Liver (tissue), 9 donors: ENCODE results near the gene ERN1. TPM values are rescaled to one million over a fixed set of nuclear protein-coding genes. Genes with fewer than 3 reads are reported as not detected.

Experiments
- DNase-seq: peaks from one replicate; pipeline ENCODE4 v3.0.0-alpha.2; 2017; ENCODE audit warnings: low spot score
- H3K27ac ChIP-seq, 2 donors: one replicate each; pipeline ENCODE4 v1.7.0; 2013; ENCODE audit warnings: inconsistent platforms in 2 of 2, low read length in 2 of 2, control low read depth in 1 of 2, low read depth in 1 of 2, mild to moderate bottlenecking in 1 of 2
- H3K27me3 ChIP-seq, 4 donors: one replicate each; pipeline versions ENCODE4 v1.6.1 to v1.7.0; 2013; ENCODE audit warnings: low read length in 3 of 4, inconsistent platforms in 1 of 4, mild to moderate bottlenecking in 1 of 4, moderate library complexity in 1 of 4; ENCODE audit not compliant: control insufficient read depth in 4 of 4, insufficient read depth in 4 of 4
- H3K36me3 ChIP-seq, 4 donors: one replicate each; pipeline versions ENCODE4 v1.6.1 to v1.7.0; 2013; ENCODE audit warnings: low read length in 3 of 4, mild to moderate bottlenecking in 3 of 4, low read depth in 1 of 4, moderate library complexity in 1 of 4; ENCODE audit not compliant: control insufficient read depth in 4 of 4, insufficient read depth in 3 of 4
- H3K4me1 ChIP-seq, 4 donors: one replicate each; pipeline versions ENCODE4 v1.6.1 to v1.7.0; 2013; ENCODE audit warnings: low read length in 3 of 4, mild to moderate bottlenecking in 3 of 4, moderate library complexity in 1 of 4; ENCODE audit not compliant: control insufficient read depth in 4 of 4, insufficient read depth in 4 of 4
- H3K4me3 ChIP-seq, 3 donors: one replicate each; pipeline versions ENCODE4 v1.6.1 to v1.7.0; 2013; ENCODE audit warnings: low read length in 3 of 3, control low read depth in 1 of 3, low read depth in 1 of 3, mild to moderate bottlenecking in 1 of 3
- H3K9ac ChIP-seq, 2 donors: one replicate each; pipeline ENCODE4 v1.7.0; 2013; ENCODE audit warnings: low read length in 2 of 2, mild to moderate bottlenecking in 2 of 2, moderate library complexity in 2 of 2, control low read depth in 1 of 2, low read depth in 1 of 2
- H3K9me3 ChIP-seq, 4 donors: one replicate each; pipeline versions ENCODE4 v1.6.1 to v1.7.0; 2013; ENCODE audit warnings: low read length in 3 of 4; ENCODE audit not compliant: control insufficient read depth in 4 of 4
- ATF3 ChIP-seq: IDR thresholded peaks from 2 replicates; pipeline ENCODE4 v1.6.1; 2016; ENCODE audit warnings: antibody characterized with exemption
- CTCF ChIP-seq: fragments of 150-350 bp; IDR thresholded peaks from 2 replicates; pipeline ENCODE4 v1.5.1; 2017; ENCODE audit warnings: improper control_type of control experiment, low read depth, low read length; ENCODE audit not compliant: missing input control
- EGR1 ChIP-seq, 2 donors: IDR thresholded peaks; 2 replicates each; pipeline ENCODE4 v1.6.1; 2016 to 2018; ENCODE audit warnings: antibody characterized with exemption in 2 of 2, low read depth in 2 of 2
- FOXA1 ChIP-seq: IDR thresholded peaks from 2 replicates; pipeline ENCODE4 v1.6.1; 2016; ENCODE audit warnings: antibody characterized with exemption
- FOXA2 ChIP-seq: IDR thresholded peaks from 2 replicates; pipeline ENCODE4 v1.6.1; 2016; ENCODE audit warnings: antibody characterized with exemption
- HNF4A ChIP-seq, 2 donors: conservative IDR thresholded peaks; 2 replicates each; pipeline ENCODE4 v1.6.1; 2016; ENCODE audit warnings: antibody characterized with exemption in 2 of 2, mild to moderate bottlenecking in 2 of 2
- HNF4G ChIP-seq: IDR thresholded peaks from 2 replicates; pipeline ENCODE4 v1.6.1; 2016; ENCODE audit warnings: antibody characterized with exemption
- MAX ChIP-seq: IDR thresholded peaks from 2 replicates; pipeline ENCODE4 v1.6.1; 2016; ENCODE audit warnings: antibody characterized with exemption
- NR2F2 ChIP-seq: IDR thresholded peaks from 2 replicates; pipeline ENCODE4 v1.6.1; 2016; ENCODE audit warnings: antibody characterized with exemption
- RAD21 ChIP-seq, 2 donors: IDR thresholded peaks; 2 replicates each; pipeline ENCODE4 v1.6.1; 2016; ENCODE audit warnings: antibody characterized with exemption in 2 of 2, mild to moderate bottlenecking in 2 of 2
- REST ChIP-seq: IDR thresholded peaks from 2 replicates; pipeline ENCODE4 v1.6.1; 2016; ENCODE audit warnings: antibody characterized with exemption, mild to moderate bottlenecking
- RXRA ChIP-seq, 2 donors: IDR thresholded peaks; 2 replicates each; pipeline ENCODE4 v1.6.1; 2017 to 2018; ENCODE audit warnings: antibody characterized with exemption in 2 of 2, mild to moderate bottlenecking in 1 of 2
- SP1 ChIP-seq: IDR thresholded peaks from 2 replicates; pipeline ENCODE4 v1.6.1; 2018; ENCODE audit warnings: antibody characterized with exemption, mild to moderate bottlenecking
- TAF1 ChIP-seq: conservative IDR thresholded peaks from 2 replicates; pipeline ENCODE4 v1.6.1; 2016; ENCODE audit warnings: antibody characterized with exemption, mild to moderate bottlenecking
- YY1 ChIP-seq: IDR thresholded peaks from 2 replicates; pipeline ENCODE4 v1.6.1; 2016; ENCODE audit warnings: antibody characterized with exemption, mild to moderate bottlenecking
- ZBTB33 ChIP-seq: IDR thresholded peaks from 2 replicates; pipeline ENCODE4 v1.6.1; 2016; ENCODE audit warnings: antibody characterized with exemption
- WGBS: extraction: QIAGEN DNeasy Blood & Tissue Kit; methylation state at CpG from one replicate; pipeline ENCODE4 v1.1.7; 2013; 5-methylcytosine and 5-hydroxymethylcytosine counted together
- polyA plus RNA-seq, 2 donors: library from polyadenylated mRNA; stranded (reverse) in 1 of 2; unstranded in 1 of 2; fragments of 200-250 nt in 1 of 2; fragments of >200 nt in 1 of 2; fragmentation: Nextera tagmentation in 1 of 2; extraction: Ambion mirVana in 1 of 2; gene quantifications; one replicate each; pipeline versions ENCODE4 v1.2.1 to v1.2.3, GENCODE V29; 2013 to 2015
- total RNA-seq, 2 donors: library from RNA; depleted of rRNA; stranded (reverse); fragments of >200 nt; gene quantifications; one replicate each; pipeline ENCODE4 v1.2.3, GENCODE V29; 2014
- donor health status: healthy.
- donor health status: healthy.
- donor health status: healthy.
- donor health status: healthy.
- donor health status: healthy.

Gene ERN1
- total and polyA plus RNA-seq, 4 donors, result 6.3 to 35.1 (median 14.9) TPM

GRCh38 chr17:64003526-64004121 lies 126.3 kb downstream of the ERN1 start:
- H3K36me3 ChIP-seq, result peaks cover 0 to 3% (median 0%) of the 10 kb centered on the region in 4 donors
- no peak overlapping the region for H3K9ac ChIP-seq
- DNase-seq, result no peak
- TF ChIP-seq ZBTB33 (no peak), RAD21 (IDR thresholded peaks at IDR 0.05) (no peak), FOXA2 (no peak), HNF4A (conservative IDR thresholded peaks at IDR 0.05) (no peak), YY1 (no peak), FOXA1 (no peak), ATF3 (no peak), RXRA (IDR thresholded peaks at IDR 0.05) (no peak), REST (no peak), EGR1 (IDR thresholded peaks at IDR 0.05; ENCODE audit: low read depth in 2 of 2) (no peak), NR2F2 (no peak), HNF4G (no peak), CTCF (no peak), MAX (no peak), TAF1 (no peak), SP1 (no peak)
- no peak overlapping the region for H3K27ac ChIP-seq
- H3K9me3 ChIP-seq, result no peaks in the 10 kb centered on the region
- 88% methylated on average over 13 of the region's 13 CpGs for WGBS
- no peak overlapping the region for H3K4me3 ChIP-seq
- H3K27me3 ChIP-seq, result peaks cover 0 to 2% (median 0%) of the 10 kb centered on the region in 4 donors
- peaks cover 0 to 5% (median 0%) of the 10 kb centered on the region in 4 donors for H3K4me1 ChIP-seq
